ENCODE data around the gene IGSF21.

IGSF21 gene

GRCh38 chr1:18386591-18386990, 279.0 kb downstream of the IGSF21 start:
- H3K27ac ChIP-seq (ENCODE audit: low read depth, low read length): no peak overlapping the region
- H3K4me1 ChIP-seq (ENCODE audit: control insufficient read depth, insufficient read depth, low read length): peaks cover 27% of the 10 kb centered on the region

GRCh38 chr1:18387307-18387706, 279.7 kb downstream of the IGSF21 start:
- H3K4me1 ChIP-seq (ENCODE audit: control insufficient read depth, insufficient read depth, low read length): peaks cover 27% of the 10 kb centered on the region
- H3K27me3 ChIP-seq (ENCODE audit: control insufficient read depth, insufficient read depth, low read length): peaks cover 4% of the 10 kb centered on the region; the same call in 1 of the 2 replicates
- no peaks in the 10 kb centered on the region for H3K36me3 ChIP-seq (ENCODE audit: control insufficient read depth, insufficient read depth, low read length)
- H3K27ac ChIP-seq (ENCODE audit: low read depth, low read length): no peak overlapping the region
- no peak overlapping the region for H3K9ac ChIP-seq (ENCODE audit: low read length)
- H3K4me3 ChIP-seq (ENCODE audit: low read depth, low read length): no peak overlapping the region
- no peaks in the 10 kb centered on the region for H3K9me3 ChIP-seq (ENCODE audit: control insufficient read depth, insufficient read depth, low read depth, low read length)

More at GRCh38 chr1:18386591-18386990, 279.0 kb downstream of the IGSF21 start:
- Histone ChIP-seq H3K27me3 (ENCODE audit: control insufficient read depth, insufficient read depth, low read length) (peaks cover 4% of the 10 kb centered on the region; the same call in 1 of the 2 replicates), H3K9me3 (ENCODE audit: control insufficient read depth, insufficient read depth, low read depth, low read length) (no peaks in the 10 kb centered on the region), H3K9ac (ENCODE audit: low read length) (no peak overlapping the region), H3K36me3 (ENCODE audit: control insufficient read depth, insufficient read depth, low read length) (no peaks in the 10 kb centered on the region), H3K4me3 (ENCODE audit: low read depth, low read length) (no peak overlapping the region)

- Histone ChIP-seq H3K9me3 (ENCODE audit: control insufficient read depth, insufficient read depth, low read depth, low read length) (no peaks in the 10 kb centered on the region), H3K27me3 (ENCODE audit: control insufficient read depth, insufficient read depth, low read length) (no peaks in the 10 kb centered on the region; the same call in 1 of the 2 replicates), H3K36me3 (ENCODE audit: control insufficient read depth, insufficient read depth, low read length) (no peaks in the 10 kb centered on the region), H3K27ac (ENCODE audit: low read depth, low read length) (no peak overlapping the region), H3K9ac (ENCODE audit: low read length) (no peak overlapping the region), H3K4me1 (ENCODE audit: control insufficient read depth, insufficient read depth, low read length) (peaks cover 11% of the 10 kb centered on the region; the same call in 1 of the 2 replicates), H3K4me3 (ENCODE audit: low read depth, low read length) (no peak overlapping the region)
These were observed 283.4 kb downstream of the IGSF21 start for GRCh38 chr1:18390953-18391352.

- Histone ChIP-seq H3K27me3 (ENCODE audit: control insufficient read depth, insufficient read depth, low read length) (no peaks in the 10 kb centered on the region), H3K4me1 (ENCODE audit: control insufficient read depth, insufficient read depth, low read length) (peaks cover 9% of the 10 kb centered on the region), H3K27ac (ENCODE audit: low read depth, low read length) (no peak overlapping the region), H3K9ac (ENCODE audit: low read length) (no peak overlapping the region), H3K4me3 (ENCODE audit: low read depth, low read length) (no peak overlapping the region), H3K9me3 (ENCODE audit: control insufficient read depth, insufficient read depth, low read depth, low read length) (no peaks in the 10 kb centered on the region), H3K36me3 (ENCODE audit: control insufficient read depth, insufficient read depth, low read length) (no peaks in the 10 kb centered on the region)
These were observed 287.1 kb downstream of the IGSF21 start for GRCh38 chr1:18394563-18395156.

- Histone ChIP-seq H3K9ac (ENCODE audit: low read length) (no peak overlapping the region), H3K27ac (ENCODE audit: low read depth, low read length) (no peak overlapping the region), H3K27me3 (ENCODE audit: control insufficient read depth, insufficient read depth, low read length) (no peaks in the 10 kb centered on the region), H3K4me3 (ENCODE audit: low read depth, low read length) (no peak overlapping the region), H3K36me3 (ENCODE audit: control insufficient read depth, insufficient read depth, low read length) (no peaks in the 10 kb centered on the region), H3K9me3 (ENCODE audit: control insufficient read depth, insufficient read depth, low read depth, low read length) (no peaks in the 10 kb centered on the region), H3K4me1 (ENCODE audit: control insufficient read depth, insufficient read depth, low read length) (peaks cover 10% of the 10 kb centered on the region)
These were observed 288.8 kb downstream of the IGSF21 start for GRCh38 chr1:18396247-18396980.

- peaks cover 10% of the 10 kb centered on the region for H3K4me1 ChIP-seq (ENCODE audit: control insufficient read depth, insufficient read depth, low read length)
- H3K9ac ChIP-seq (ENCODE audit: low read length): no peak overlapping the region
- no peaks in the 10 kb centered on the region for H3K36me3 ChIP-seq (ENCODE audit: control insufficient read depth, insufficient read depth, low read length)
- no peak overlapping the region for H3K4me3 ChIP-seq (ENCODE audit: low read depth, low read length)
- H3K9me3 ChIP-seq (ENCODE audit: control insufficient read depth, insufficient read depth, low read depth, low read length): no peaks in the 10 kb centered on the region
- H3K27ac ChIP-seq (ENCODE audit: low read depth, low read length): no peak overlapping the region
- H3K27me3 ChIP-seq (ENCODE audit: control insufficient read depth, insufficient read depth, low read length): no peaks in the 10 kb centered on the region
These were observed 290.0 kb downstream of the IGSF21 start for GRCh38 chr1:18397641-18398040.

GRCh38 chr1:18398791-18399530, 291.4 kb downstream of the IGSF21 start:
- no peaks in the 10 kb centered on the region for H3K36me3 ChIP-seq (ENCODE audit: control insufficient read depth, insufficient read depth, low read length)
- H3K27me3 ChIP-seq (ENCODE audit: control insufficient read depth, insufficient read depth, low read length): no peaks in the 10 kb centered on the region
- H3K9me3 ChIP-seq (ENCODE audit: control insufficient read depth, insufficient read depth, low read depth, low read length): 0 out of 2 replicates have a peak, but pooled peaks cover 2% of the 10 kb centered on the region
- H3K27ac ChIP-seq (ENCODE audit: low read depth, low read length): no peak overlapping the region
- H3K4me1 ChIP-seq (ENCODE audit: control insufficient read depth, insufficient read depth, low read length): peaks cover 17% of the 10 kb centered on the region
- H3K4me3 ChIP-seq (ENCODE audit: low read depth, low read length): no peak overlapping the region
- no peak overlapping the region for H3K9ac ChIP-seq (ENCODE audit: low read length)

- Histone ChIP-seq H3K9me3 (ENCODE audit: control insufficient read depth, insufficient read depth, low read depth, low read length) (peaks cover 11% of the 10 kb centered on the region; the same call in 1 of the 2 replicates), H3K4me3 (ENCODE audit: low read depth, low read length) (no peak overlapping the region), H3K4me1 (ENCODE audit: control insufficient read depth, insufficient read depth, low read length) (peaks cover 14% of the 10 kb centered on the region), H3K36me3 (ENCODE audit: control insufficient read depth, insufficient read depth, low read length) (no peaks in the 10 kb centered on the region), H3K27me3 (ENCODE audit: control insufficient read depth, insufficient read depth, low read length) (no peaks in the 10 kb centered on the region), H3K9ac (ENCODE audit: low read length) (no peak overlapping the region), H3K27ac (ENCODE audit: low read depth, low read length) (no peak overlapping the region)
These were observed 292.9 kb downstream of the IGSF21 start for GRCh38 chr1:18400347-18401102.

- Histone ChIP-seq H3K27ac (ENCODE audit: low read depth, low read length) (no peak overlapping the region), H3K27me3 (ENCODE audit: control insufficient read depth, insufficient read depth, low read length) (no peaks in the 10 kb centered on the region), H3K36me3 (ENCODE audit: control insufficient read depth, insufficient read depth, low read length) (no peaks in the 10 kb centered on the region), H3K9ac (ENCODE audit: low read length) (no peak overlapping the region), H3K9me3 (ENCODE audit: control insufficient read depth, insufficient read depth, low read depth, low read length) (peaks cover 11% of the 10 kb centered on the region; the same call in 1 of the 2 replicates), H3K4me3 (ENCODE audit: low read depth, low read length) (no peak overlapping the region), H3K4me1 (ENCODE audit: control insufficient read depth, insufficient read depth, low read length) (peaks cover 14% of the 10 kb centered on the region)
These were observed 294.3 kb downstream of the IGSF21 start for GRCh38 chr1:18401921-18402320.

- no peaks in the 10 kb centered on the region for H3K27me3 ChIP-seq (ENCODE audit: control insufficient read depth, insufficient read depth, low read length)
- no peaks in the 10 kb centered on the region for H3K36me3 ChIP-seq (ENCODE audit: control insufficient read depth, insufficient read depth, low read length)
- H3K4me3 ChIP-seq (ENCODE audit: low read depth, low read length): no peak overlapping the region
- no peak overlapping the region for H3K9ac ChIP-seq (ENCODE audit: low read length)
- H3K27ac ChIP-seq (ENCODE audit: low read depth, low read length): no peak overlapping the region
- peaks cover 27% of the 10 kb centered on the region for H3K4me1 ChIP-seq (ENCODE audit: control insufficient read depth, insufficient read depth, low read length)
- H3K9me3 ChIP-seq (ENCODE audit: control insufficient read depth, insufficient read depth, low read depth, low read length): peaks cover 11% of the 10 kb centered on the region; the same call in 1 of the 2 replicates
These were observed 296.9 kb downstream of the IGSF21 start for GRCh38 chr1:18404460-18404859.
